GM12878 (cell line): ENCODE data around the gene NKIRAS1. TPM values are rescaled to one million over a fixed set of nuclear protein-coding genes. Genes with fewer than 3 reads are reported as not detected.
A peak's percentile ranks its signal among the peaks of the same experiment; 100 is the strongest.

Source experiments
- CHD2 ChIP-seq: IDR thresholded peaks from 2 replicates; pipeline ENCODE4 v1.6.1; 2011; ENCODE audit warnings: low read depth, low read length, improper control_type of control experiment, borderline replicate concordance
- KLF5 ChIP-seq: fragments of 450-650 bp; IDR thresholded peaks from 2 replicates; pipeline ENCODE4 v1.6.1; 2014; ENCODE audit warnings: mild to moderate bottlenecking; ENCODE audit not compliant: partially characterized antibody
- NFIC ChIP-seq: IDR thresholded peaks from 2 replicates; pipeline ENCODE4 v1.6.1; 2012; ENCODE audit warnings: low read depth, mild to moderate bottlenecking, inconsistent platforms, low read length, moderate library complexity
- STAT1 ChIP-seq: fragments of 450-650 bp; conservative IDR thresholded peaks from 2 replicates; pipeline ENCODE4 v1.6.1; 2014; ENCODE audit warnings: antibody characterized with exemption, mild to moderate bottlenecking
- polyA plus RNA-seq, 11 experiments: library from polyadenylated mRNA; depleted of rRNA in 4 of 11; unstranded in 6 of 11; stranded (reverse) in 5 of 11; fragments of >200 nt; fragmentation: Nextera tagmentation in 4 of 11; fragmentation: Illumina TruSeq in 1 of 11; extraction: Ambion mirVana in 4 of 11; extraction: Trizol in 1 of 11; gene quantifications; 1 replicate in 1 of 11; 2 replicates in 10 of 11; pipeline versions ENCODE4 v1.2.1 to v1.2.3, GENCODE V29; 2011 to 2016; ENCODE audit warnings: inconsistent platforms in 2 of 11, missing spikeins in 2 of 11, low read depth in 1 of 11
- total RNA-seq, 4 experiments: library from RNA; depleted of rRNA in 3 of 4; stranded (reverse); fragments of >200 nt in 3 of 4; fragmentation: Illumina TruSeq in 1 of 4; extraction: Trizol in 1 of 4; gene quantifications; 2 replicates each; pipeline versions ENCODE4 v1.2.1 to v1.2.3, GENCODE V29; 2013 to 2021
- TF ChIP-seq, protein P1 (sequence below): fragments of 450-650 bp; IDR thresholded peaks from 2 replicates; pipeline ENCODE4 v1.6.1; 2017; ENCODE audit warnings: mild to moderate bottlenecking, moderate library complexity
- TF ChIP-seq, protein P2 (sequence below): IDR thresholded peaks from 2 replicates; pipeline ENCODE4 v1.6.1; 2012; ENCODE audit warnings: low read length, inconsistent platforms

Gene NKIRAS1
- total and polyA plus RNA-seq, 10 of the 15 experiments (the other 5 are each of a cell fraction or from before 2014, with no cell fraction given) = 7.1 to 17.9 (median 10.9) TPM

DNA sequence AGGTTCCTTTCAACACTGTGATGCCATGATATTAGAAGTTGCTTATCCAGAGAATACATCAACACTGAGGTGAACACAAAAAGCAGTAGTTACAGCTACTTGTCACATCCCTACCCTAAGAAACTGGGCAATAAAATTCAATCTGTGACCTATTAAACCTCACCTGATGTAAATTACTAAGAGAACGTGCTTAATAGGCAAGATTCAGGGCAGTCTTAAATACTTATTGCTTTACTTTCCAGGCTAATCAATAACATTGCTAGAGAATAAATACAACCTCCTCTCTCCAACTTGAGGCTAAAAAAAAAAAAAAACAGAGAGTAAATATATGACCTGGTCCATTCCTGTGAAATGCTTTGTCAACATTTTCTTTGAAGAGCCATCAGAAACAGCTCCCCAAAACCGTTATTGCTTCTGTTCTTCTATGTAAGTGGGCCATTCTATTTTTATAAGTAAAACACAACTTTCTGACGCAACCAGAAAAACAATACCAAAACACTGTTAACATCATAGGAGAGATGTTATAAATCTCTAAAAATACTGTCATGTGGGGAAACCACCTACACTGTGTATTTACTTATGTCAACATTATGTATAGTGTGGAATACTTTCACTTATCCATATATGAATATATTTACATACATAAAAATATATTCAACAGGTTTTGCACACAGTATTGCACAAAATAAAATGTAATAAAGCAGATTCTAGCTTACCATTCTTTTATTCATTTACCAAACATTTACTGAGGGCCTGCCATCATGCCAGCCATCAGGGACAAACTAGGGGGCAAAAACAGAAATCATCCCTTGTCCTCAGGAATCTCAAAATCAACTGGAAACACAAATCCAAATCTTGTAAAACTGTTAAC, 2.7 kb downstream of the NKIRAS1 start (continued):
- TF ChIP-seq, protein P1, sequence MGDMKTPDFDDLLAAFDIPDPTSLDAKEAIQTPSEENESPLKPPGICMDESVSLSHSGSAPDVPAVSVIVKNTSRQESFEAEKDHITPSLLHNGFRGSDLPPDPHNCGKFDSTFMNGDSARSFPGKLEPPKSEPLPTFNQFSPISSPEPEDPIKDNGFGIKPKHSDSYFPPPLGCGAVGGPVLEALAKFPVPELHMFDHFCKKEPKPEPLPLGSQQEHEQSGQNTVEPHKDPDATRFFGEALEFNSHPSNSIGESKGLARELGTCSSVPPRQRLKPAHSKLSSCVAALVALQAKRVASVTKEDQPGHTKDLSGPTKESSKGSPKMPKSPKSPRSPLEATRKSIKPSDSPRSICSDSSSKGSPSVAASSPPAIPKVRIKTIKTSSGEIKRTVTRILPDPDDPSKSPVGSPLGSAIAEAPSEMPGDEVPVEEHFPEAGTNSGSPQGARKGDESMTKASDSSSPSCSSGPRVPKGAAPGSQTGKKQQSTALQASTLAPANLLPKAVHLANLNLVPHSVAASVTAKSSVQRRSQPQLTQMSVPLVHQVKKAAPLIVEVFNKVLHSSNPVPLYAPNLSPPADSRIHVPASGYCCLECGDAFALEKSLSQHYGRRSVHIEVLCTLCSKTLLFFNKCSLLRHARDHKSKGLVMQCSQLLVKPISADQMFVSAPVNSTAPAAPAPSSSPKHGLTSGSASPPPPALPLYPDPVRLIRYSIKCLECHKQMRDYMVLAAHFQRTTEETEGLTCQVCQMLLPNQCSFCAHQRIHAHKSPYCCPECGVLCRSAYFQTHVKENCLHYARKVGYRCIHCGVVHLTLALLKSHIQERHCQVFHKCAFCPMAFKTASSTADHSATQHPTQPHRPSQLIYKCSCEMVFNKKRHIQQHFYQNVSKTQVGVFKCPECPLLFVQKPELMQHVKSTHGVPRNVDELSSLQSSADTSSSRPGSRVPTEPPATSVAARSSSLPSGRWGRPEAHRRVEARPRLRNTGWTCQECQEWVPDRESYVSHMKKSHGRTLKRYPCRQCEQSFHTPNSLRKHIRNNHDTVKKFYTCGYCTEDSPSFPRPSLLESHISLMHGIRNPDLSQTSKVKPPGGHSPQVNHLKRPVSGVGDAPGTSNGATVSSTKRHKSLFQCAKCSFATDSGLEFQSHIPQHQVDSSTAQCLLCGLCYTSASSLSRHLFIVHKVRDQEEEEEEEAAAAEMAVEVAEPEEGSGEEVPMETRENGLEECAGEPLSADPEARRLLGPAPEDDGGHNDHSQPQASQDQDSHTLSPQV = no peak
- TF ChIP-seq NFIC (peak; percentile 58; the same call in 1 of the 2 replicates), STAT1 (no peak), CHD2 (no peak), KLF5 (no peak)
- TF ChIP-seq, protein P2, sequence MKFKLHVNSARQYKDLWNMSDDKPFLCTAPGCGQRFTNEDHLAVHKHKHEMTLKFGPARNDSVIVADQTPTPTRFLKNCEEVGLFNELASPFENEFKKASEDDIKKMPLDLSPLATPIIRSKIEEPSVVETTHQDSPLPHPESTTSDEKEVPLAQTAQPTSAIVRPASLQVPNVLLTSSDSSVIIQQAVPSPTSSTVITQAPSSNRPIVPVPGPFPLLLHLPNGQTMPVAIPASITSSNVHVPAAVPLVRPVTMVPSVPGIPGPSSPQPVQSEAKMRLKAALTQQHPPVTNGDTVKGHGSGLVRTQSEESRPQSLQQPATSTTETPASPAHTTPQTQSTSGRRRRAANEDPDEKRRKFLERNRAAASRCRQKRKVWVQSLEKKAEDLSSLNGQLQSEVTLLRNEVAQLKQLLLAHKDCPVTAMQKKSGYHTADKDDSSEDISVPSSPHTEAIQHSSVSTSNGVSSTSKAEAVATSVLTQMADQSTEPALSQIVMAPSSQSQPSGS = peak; percentile 20; the same call in 1 of the 2 replicates
